ENCODE data around the gene MAPKAPK3.

DNA sequence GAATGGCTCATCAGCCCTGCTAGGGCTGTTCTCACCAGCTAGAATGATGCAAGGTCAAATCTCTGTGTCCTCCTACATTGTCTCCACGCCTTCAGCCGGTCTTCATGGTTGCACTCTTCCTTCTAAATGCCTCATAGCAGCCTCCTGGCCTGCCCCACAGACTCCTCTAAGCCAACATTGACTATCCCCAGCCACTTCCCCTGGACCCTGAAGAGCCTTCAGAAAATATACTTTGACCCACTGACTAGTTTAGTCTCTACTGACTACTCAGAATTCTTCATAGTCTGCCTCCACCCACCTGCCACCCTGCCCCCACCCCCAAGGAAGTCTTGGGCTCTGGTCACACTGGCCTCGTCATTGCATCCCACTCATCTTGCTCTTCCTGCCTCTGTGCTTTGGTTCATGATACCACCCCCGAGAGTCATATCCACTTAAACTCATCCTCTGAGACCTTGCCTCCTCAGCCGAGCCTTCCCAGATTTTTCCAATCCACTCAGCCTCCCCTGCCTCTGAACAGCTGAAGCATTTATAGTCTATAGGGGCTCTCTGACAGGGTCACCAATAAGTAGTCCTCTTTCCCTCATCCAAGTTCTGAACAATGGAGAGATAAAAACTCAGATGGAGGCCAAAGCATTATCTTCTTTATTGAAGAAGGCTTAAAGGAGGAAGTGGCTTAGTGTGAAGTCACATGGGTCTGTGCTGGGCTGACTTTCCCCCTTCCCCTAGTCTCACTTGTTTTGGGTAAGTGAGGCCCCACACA is 48.3 kb downstream of the MAPKAPK3 start:
- TF ChIP-seq POLR2A (IDR thresholded peaks at IDR 0.05) (no peak), EP300 (IDR thresholded peaks at IDR 0.05; ENCODE audit: low read depth) (no peak)
- TF ChIP-seq, protein P1, sequence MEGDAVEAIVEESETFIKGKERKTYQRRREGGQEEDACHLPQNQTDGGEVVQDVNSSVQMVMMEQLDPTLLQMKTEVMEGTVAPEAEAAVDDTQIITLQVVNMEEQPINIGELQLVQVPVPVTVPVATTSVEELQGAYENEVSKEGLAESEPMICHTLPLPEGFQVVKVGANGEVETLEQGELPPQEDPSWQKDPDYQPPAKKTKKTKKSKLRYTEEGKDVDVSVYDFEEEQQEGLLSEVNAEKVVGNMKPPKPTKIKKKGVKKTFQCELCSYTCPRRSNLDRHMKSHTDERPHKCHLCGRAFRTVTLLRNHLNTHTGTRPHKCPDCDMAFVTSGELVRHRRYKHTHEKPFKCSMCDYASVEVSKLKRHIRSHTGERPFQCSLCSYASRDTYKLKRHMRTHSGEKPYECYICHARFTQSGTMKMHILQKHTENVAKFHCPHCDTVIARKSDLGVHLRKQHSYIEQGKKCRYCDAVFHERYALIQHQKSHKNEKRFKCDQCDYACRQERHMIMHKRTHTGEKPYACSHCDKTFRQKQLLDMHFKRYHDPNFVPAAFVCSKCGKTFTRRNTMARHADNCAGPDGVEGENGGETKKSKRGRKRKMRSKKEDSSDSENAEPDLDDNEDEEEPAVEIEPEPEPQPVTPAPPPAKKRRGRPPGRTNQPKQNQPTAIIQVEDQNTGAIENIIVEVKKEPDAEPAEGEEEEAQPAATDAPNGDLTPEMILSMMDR (IDR thresholded peaks at IDR 0.05): no peak
